Measurements from ENCODE around the gene MBD3L1. TPM values are rescaled to one million over a fixed set of nuclear protein-coding genes. Genes with fewer than 3 reads are reported as not detected.

Gene MBD3L1
- total and polyA plus RNA-seq, 4 experiments from 2014 or later, result not detected

- POLR2A ChIA-PET (ENCODE audit: partially characterized antibody), result no interaction called here
- no peaks in the 10 kb centered on the region for H3K9me3 ChIP-seq (ENCODE audit: control insufficient read depth in 1 of 2, low read length in 2 of 2)
- no peak for DNase-seq
- peaks cover 0 to 5% of the 10 kb centered on the region in 2 donors for H3K36me3 Mint-ChIP-seq
- peaks cover 15 to 22% (median 19%) of the 10 kb centered on the region in 4 donors for H3K4me1 Mint-ChIP-seq
- H3K27ac Mint-ChIP-seq, result no peak overlapping the region
- H3K27ac ChIP-seq (ENCODE audit: low read depth, low read length), result no peak overlapping the region
- intact Hi-C loops (cut with micrococcal nuclease), result loop anchor here (10.0 kb wide), 1 partner anchor 489 kb away; the partner anchor contains the start of gene ZNF559
- H3K36me3 ChIP-seq (ENCODE audit: insufficient read depth, low read length), result no peaks in the 10 kb centered on the region
- peaks cover 15% of the 10 kb centered on the region for H3K4me1 ChIP-seq (ENCODE audit: insufficient read depth, low read length)
- H3K27me3 ChIP-seq (ENCODE audit: insufficient read depth, low read length), result no peaks in the 10 kb centered on the region
- peaks cover 0 to 1% (median 0%) of the 10 kb centered on the region in 8 donors for H3K9me3 Mint-ChIP-seq
- no peak overlapping the region for H3K4me3 ChIP-seq (ENCODE audit: low read length in 2 of 2)
- peaks cover 3% of the 10 kb centered on the region in 2 donors for H3K27me3 Mint-ChIP-seq
- CTCF ChIA-PET (ENCODE audit: partially characterized antibody), result no interaction called here
- H3K4me3 Mint-ChIP-seq, result no peak overlapping the region
Measured at GRCh38 chr19:8835877-8836276, 3.7 kb downstream of the MBD3L1 start.

GRCh38 chr19:8840708-8841107 lies 8.5 kb downstream of the MBD3L1 start:
- Mint-ChIP-seq H3K27me3 (peaks cover 4 to 6% of the 10 kb centered on the region in 2 donors), H3K9me3 (peaks cover 0 to 1% (median 0%) of the 10 kb centered on the region in 8 donors), H3K4me3 (no peak overlapping the region), H3K4me1 (peaks cover 0 to 1% (median 0%) of the 10 kb centered on the region in 4 donors), H3K36me3 (no peaks in the 10 kb centered on the region), H3K27ac (no peak overlapping the region)
- Histone ChIP-seq H3K27me3 (ENCODE audit: insufficient read depth, low read length) (no peaks in the 10 kb centered on the region), H3K36me3 (ENCODE audit: insufficient read depth, low read length) (no peaks in the 10 kb centered on the region), H3K4me1 (ENCODE audit: insufficient read depth, low read length) (no peaks in the 10 kb centered on the region), H3K4me3 (ENCODE audit: low read length in 2 of 2) (no peak overlapping the region), H3K27ac (ENCODE audit: low read depth, low read length) (no peak overlapping the region), H3K9me3 (ENCODE audit: control insufficient read depth in 1 of 2, low read length in 2 of 2) (no peaks in the 10 kb centered on the region)
- ChIA-PET CTCF (ENCODE audit: partially characterized antibody) (interaction anchor here (1.6 kb wide), 1 partner anchor 13 kb away, joined by 4 read pairs; no protein-coding TSS in a partner anchor), POLR2A (ENCODE audit: partially characterized antibody) (no interaction called here)
- DNase-seq, result no peak
- intact Hi-C loops (cut with micrococcal nuclease), result no loop called here

GRCh38 chr19:8846819-8847218 lies 14.6 kb downstream of the MBD3L1 start:
- H3K27me3 ChIP-seq (ENCODE audit: insufficient read depth, low read length), result no peaks in the 10 kb centered on the region
- no peaks in the 10 kb centered on the region for H3K4me1 ChIP-seq (ENCODE audit: insufficient read depth, low read length)
- Mint-ChIP-seq H3K4me1 (peaks cover 0 to under 1% (median 0%) of the 10 kb centered on the region in 4 donors), H3K36me3 (peaks cover 0 to 3% of the 10 kb centered on the region in 2 donors), H3K4me3 (no peak overlapping the region), H3K27ac (peak overlapping the region in 1 of 7 donors; percentile 57), H3K27me3 (peaks cover 6 to 14% of the 10 kb centered on the region in 2 donors), H3K9me3 (peaks cover 0 to 25% (median 15%) of the 10 kb centered on the region in 8 donors)
- H3K4me3 ChIP-seq (ENCODE audit: low read length in 2 of 2), result no peak overlapping the region
- DNase-seq, result no peak
- CTCF ChIA-PET (ENCODE audit: partially characterized antibody), result no interaction called here
- H3K9me3 ChIP-seq (ENCODE audit: control insufficient read depth in 1 of 2, low read length in 2 of 2), result no peaks in the 10 kb centered on the region
- no peak overlapping the region for H3K27ac ChIP-seq (ENCODE audit: low read depth, low read length)
- H3K36me3 ChIP-seq (ENCODE audit: insufficient read depth, low read length), result no peaks in the 10 kb centered on the region
- POLR2A ChIA-PET (ENCODE audit: partially characterized antibody), result no interaction called here
- intact Hi-C loops (cut with micrococcal nuclease), result no loop called here

GRCh38 chr19:8849232-8849631 lies 17.1 kb downstream of the MBD3L1 start:
- no peak overlapping the region for H3K27ac ChIP-seq (ENCODE audit: low read depth, low read length)
- H3K27ac Mint-ChIP-seq, result peak overlapping the region in 1 of 7 donors; percentile 81
- peaks cover 8 to 15% of the 10 kb centered on the region in 2 donors for H3K27me3 Mint-ChIP-seq
- H3K27me3 ChIP-seq (ENCODE audit: insufficient read depth, low read length), result no peaks in the 10 kb centered on the region
- peaks cover 0 to 3% of the 10 kb centered on the region in 2 donors for H3K36me3 Mint-ChIP-seq
- no peaks in the 10 kb centered on the region for H3K4me1 Mint-ChIP-seq
- no peak for DNase-seq
- H3K36me3 ChIP-seq (ENCODE audit: insufficient read depth, low read length), result no peaks in the 10 kb centered on the region
- ChIA-PET POLR2A (ENCODE audit: partially characterized antibody) (no interaction called here), CTCF (ENCODE audit: partially characterized antibody) (no interaction called here)
- H3K4me3 ChIP-seq (ENCODE audit: low read length in 2 of 2), result no peak overlapping the region
- no peak overlapping the region for H3K4me3 Mint-ChIP-seq
- intact Hi-C loops (cut with micrococcal nuclease), result no loop called here
- peaks cover 0 to 25% (median 16%) of the 10 kb centered on the region in 8 donors for H3K9me3 Mint-ChIP-seq
- H3K4me1 ChIP-seq (ENCODE audit: insufficient read depth, low read length), result no peaks in the 10 kb centered on the region
- no peaks in the 10 kb centered on the region for H3K9me3 ChIP-seq (ENCODE audit: control insufficient read depth in 1 of 2, low read length in 2 of 2)

- Histone ChIP-seq H3K27ac (ENCODE audit: low read depth, low read length) (no peak overlapping the region), H3K4me1 (ENCODE audit: insufficient read depth, low read length) (no peaks in the 10 kb centered on the region), H3K9me3 (ENCODE audit: control insufficient read depth in 1 of 2, low read length in 2 of 2) (no peaks in the 10 kb centered on the region), H3K4me3 (ENCODE audit: low read length in 2 of 2) (no peak overlapping the region), H3K36me3 (ENCODE audit: insufficient read depth, low read length) (no peaks in the 10 kb centered on the region), H3K27me3 (ENCODE audit: insufficient read depth, low read length) (no peaks in the 10 kb centered on the region)
- Mint-ChIP-seq H3K9me3 (peaks cover 0 to 25% (median 16%) of the 10 kb centered on the region in 8 donors), H3K27ac (no peak overlapping the region), H3K4me3 (no peak overlapping the region), H3K36me3 (peaks cover 0 to 3% of the 10 kb centered on the region in 2 donors), H3K27me3 (peaks cover 11 to 20% of the 10 kb centered on the region in 2 donors), H3K4me1 (no peaks in the 10 kb centered on the region)
- intact Hi-C loops (cut with micrococcal nuclease), result no loop called here
- POLR2A ChIA-PET (ENCODE audit: partially characterized antibody), result no interaction called here
- CTCF ChIA-PET (ENCODE audit: partially characterized antibody), result no interaction called here
- DNase-seq, result no peak
Measured at GRCh38 chr19:8850488-8850887, 18.3 kb downstream of the MBD3L1 start.

GRCh38 chr19:8858260-8858659 lies 26.1 kb downstream of the MBD3L1 start:
- no peak overlapping the region for H3K4me3 ChIP-seq (ENCODE audit: low read length in 2 of 2)
- ChIA-PET POLR2A (ENCODE audit: partially characterized antibody) (no interaction called here), CTCF (ENCODE audit: partially characterized antibody) (no interaction called here)
- no peak for DNase-seq
- Mint-ChIP-seq H3K4me3 (no peak overlapping the region), H3K36me3 (no peaks in the 10 kb centered on the region), H3K4me1 (no peaks in the 10 kb centered on the region), H3K27me3 (peaks cover 12 to 21% of the 10 kb centered on the region in 2 donors), H3K27ac (no peak overlapping the region), H3K9me3 (peaks cover 0 to 4% (median 0%) of the 10 kb centered on the region in 8 donors)
- intact Hi-C loops (cut with micrococcal nuclease), result no loop called here
- H3K27ac ChIP-seq (ENCODE audit: low read depth, low read length), result no peak overlapping the region
- H3K27me3 ChIP-seq (ENCODE audit: insufficient read depth, low read length), result no peaks in the 10 kb centered on the region
- no peaks in the 10 kb centered on the region for H3K36me3 ChIP-seq (ENCODE audit: insufficient read depth, low read length)
- H3K9me3 ChIP-seq (ENCODE audit: control insufficient read depth in 1 of 2, low read length in 2 of 2), result no peaks in the 10 kb centered on the region
- H3K4me1 ChIP-seq (ENCODE audit: insufficient read depth, low read length), result no peaks in the 10 kb centered on the region

GRCh38 chr19:8866344-8866743 lies 34.2 kb downstream of the MBD3L1 start:
- Histone ChIP-seq H3K27me3 (ENCODE audit: insufficient read depth, low read length) (no peaks in the 10 kb centered on the region), H3K36me3 (ENCODE audit: insufficient read depth, low read length) (no peaks in the 10 kb centered on the region), H3K27ac (ENCODE audit: low read depth, low read length) (no peak overlapping the region), H3K4me3 (ENCODE audit: low read length in 2 of 2) (no peak overlapping the region), H3K4me1 (ENCODE audit: insufficient read depth, low read length) (no peaks in the 10 kb centered on the region), H3K9me3 (ENCODE audit: control insufficient read depth in 1 of 2, low read length in 2 of 2) (no peaks in the 10 kb centered on the region)
- H3K4me3 Mint-ChIP-seq, result no peak overlapping the region
- CTCF ChIA-PET (ENCODE audit: partially characterized antibody), result no interaction called here
- POLR2A ChIA-PET (ENCODE audit: partially characterized antibody), result no interaction called here
- H3K4me1 Mint-ChIP-seq, result no peaks in the 10 kb centered on the region
- no peaks in the 10 kb centered on the region for H3K36me3 Mint-ChIP-seq
- no peak overlapping the region for H3K27ac Mint-ChIP-seq
- intact Hi-C loops (cut with micrococcal nuclease), result no loop called here
- H3K9me3 Mint-ChIP-seq, result peaks cover 0 to 2% (median 0%) of the 10 kb centered on the region in 8 donors
- peaks cover 8 to 14% of the 10 kb centered on the region in 2 donors for H3K27me3 Mint-ChIP-seq
- DNase-seq, result no peak
